NB4 (cell line): ENCODE results near the gene FSCN2.
A peak's percentile ranks its signal among the peaks of the same experiment; 100 is the strongest.

Experiments
- DNase-seq: peaks from one replicate; pipeline ENCODE4 v3.0.0; 2010; ENCODE audit warnings: low read depth
- H3K4me3 ChIP-seq: one replicate; pipeline ENCODE4 v1.5.1; 2011; ENCODE audit warnings: mild to moderate bottlenecking, low read depth, low read length, moderate library complexity
- MYC ChIP-seq: IDR thresholded peaks from 2 replicates; pipeline ENCODE4 v1.6.1; 2011; ENCODE audit warnings: low read depth, low read length
- POLR2A ChIP-seq: IDR thresholded peaks from 2 replicates; pipeline ENCODE4 v1.6.1; 2011; ENCODE audit warnings: mild to moderate bottlenecking; ENCODE audit not compliant: insufficient read length; ENCODE audit errors: extremely low read depth
- TF ChIP-seq, protein P1 (sequence below): IDR thresholded peaks from 2 replicates; pipeline ENCODE4 v1.6.1; 2011; ENCODE audit warnings: low read depth, low read length
- TF ChIP-seq, protein P2 (sequence below): IDR thresholded peaks from one replicate; pipeline ENCODE4 v1.5.1; 2012; ENCODE audit warnings: low read depth, low read length

The FSCN2 gene

DNA sequence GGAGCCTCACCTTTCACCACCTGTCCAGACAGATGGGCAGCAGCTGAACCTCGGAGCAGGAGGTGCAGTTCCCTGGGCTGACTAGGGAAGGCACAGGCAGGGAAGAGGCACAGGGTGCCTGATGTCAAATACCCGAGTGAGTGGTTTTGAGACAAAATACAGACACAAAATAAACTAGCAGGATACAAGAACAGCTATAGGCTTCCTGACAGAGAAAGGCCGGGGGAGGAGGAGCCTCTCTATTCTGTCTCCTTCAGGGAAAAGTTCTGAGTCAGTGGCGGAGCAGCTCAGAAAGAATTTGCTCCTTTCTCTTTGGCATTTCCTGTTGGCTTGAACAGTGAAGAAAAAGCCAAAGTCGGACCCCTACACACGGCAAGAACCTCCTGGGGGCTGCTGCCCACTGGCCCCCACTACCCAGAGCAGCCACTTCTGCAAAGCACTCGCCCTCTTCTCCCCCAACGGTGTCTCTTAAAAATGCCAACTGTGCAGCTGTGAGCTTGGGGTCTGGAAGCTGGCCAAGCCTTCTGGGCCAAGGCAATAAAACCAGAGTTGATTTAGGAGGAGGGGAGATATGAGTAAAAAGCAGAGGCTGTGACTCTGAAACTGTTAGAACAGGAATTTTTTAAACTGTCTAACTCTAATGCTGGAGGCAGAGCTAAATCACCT is 38.4 kb downstream of the FSCN2 start:
- DNase-seq, result peak; percentile 92
- TF ChIP-seq, protein P1, sequence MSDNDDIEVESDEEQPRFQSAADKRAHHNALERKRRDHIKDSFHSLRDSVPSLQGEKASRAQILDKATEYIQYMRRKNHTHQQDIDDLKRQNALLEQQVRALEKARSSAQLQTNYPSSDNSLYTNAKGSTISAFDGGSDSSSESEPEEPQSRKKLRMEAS, result 0 out of 2 replicates have a peak, but pooled peaks have one; percentile 37
- TF ChIP-seq, protein P2, sequence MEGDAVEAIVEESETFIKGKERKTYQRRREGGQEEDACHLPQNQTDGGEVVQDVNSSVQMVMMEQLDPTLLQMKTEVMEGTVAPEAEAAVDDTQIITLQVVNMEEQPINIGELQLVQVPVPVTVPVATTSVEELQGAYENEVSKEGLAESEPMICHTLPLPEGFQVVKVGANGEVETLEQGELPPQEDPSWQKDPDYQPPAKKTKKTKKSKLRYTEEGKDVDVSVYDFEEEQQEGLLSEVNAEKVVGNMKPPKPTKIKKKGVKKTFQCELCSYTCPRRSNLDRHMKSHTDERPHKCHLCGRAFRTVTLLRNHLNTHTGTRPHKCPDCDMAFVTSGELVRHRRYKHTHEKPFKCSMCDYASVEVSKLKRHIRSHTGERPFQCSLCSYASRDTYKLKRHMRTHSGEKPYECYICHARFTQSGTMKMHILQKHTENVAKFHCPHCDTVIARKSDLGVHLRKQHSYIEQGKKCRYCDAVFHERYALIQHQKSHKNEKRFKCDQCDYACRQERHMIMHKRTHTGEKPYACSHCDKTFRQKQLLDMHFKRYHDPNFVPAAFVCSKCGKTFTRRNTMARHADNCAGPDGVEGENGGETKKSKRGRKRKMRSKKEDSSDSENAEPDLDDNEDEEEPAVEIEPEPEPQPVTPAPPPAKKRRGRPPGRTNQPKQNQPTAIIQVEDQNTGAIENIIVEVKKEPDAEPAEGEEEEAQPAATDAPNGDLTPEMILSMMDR, result no peak
- H3K4me3 ChIP-seq, result no peak overlapping the region

DNA sequence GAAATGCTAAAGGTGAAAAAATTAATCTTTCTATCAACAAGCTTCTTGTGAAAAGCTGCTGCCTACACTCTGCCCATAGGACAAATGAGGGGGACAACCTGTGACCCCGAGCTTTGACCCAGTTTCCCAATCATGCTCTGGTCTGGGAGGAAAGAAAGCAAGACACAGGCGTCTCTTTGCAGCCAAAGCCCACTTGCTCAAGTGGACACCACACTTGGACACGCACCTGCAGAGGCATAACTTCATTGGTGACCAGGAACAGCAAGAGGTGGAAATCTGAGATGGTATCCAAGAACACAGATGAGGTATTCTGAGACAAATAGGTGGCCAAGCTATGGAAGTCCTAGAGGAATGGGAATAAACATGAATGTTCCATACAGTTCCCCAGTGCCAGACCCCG is 39.0 kb downstream of the FSCN2 start:
- no peak for TF ChIP-seq POLR2A
- TF ChIP-seq MYC, result no peak
- TF ChIP-seq, protein P2, result no peak
- TF ChIP-seq, protein P1, result no peak
- no peak for DNase-seq
- H3K4me3 ChIP-seq, result no peak overlapping the region

DNA sequence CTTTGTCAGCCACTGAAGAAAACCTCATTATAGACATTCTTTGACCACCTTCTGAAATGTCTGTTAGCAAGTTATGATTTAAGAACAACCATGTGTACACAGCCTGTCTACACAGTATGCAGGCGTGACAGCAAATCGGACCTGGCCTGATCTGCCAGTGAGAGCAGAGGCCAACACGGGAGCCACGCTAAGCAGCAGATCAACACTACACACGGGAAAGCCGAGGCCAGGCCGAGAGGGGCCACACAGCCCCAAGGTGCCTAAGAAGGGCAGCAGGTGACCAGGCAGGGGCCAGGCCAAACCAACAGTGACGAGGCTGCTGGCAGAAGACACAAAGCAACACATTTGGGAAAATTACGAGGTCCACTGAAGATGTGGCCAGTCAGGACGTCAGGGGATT is 40.2 kb downstream of the FSCN2 start:
- TF ChIP-seq POLR2A (no peak), MYC (no peak)
- no peak for DNase-seq
- H3K4me3 ChIP-seq, result no peak overlapping the region

DNA sequence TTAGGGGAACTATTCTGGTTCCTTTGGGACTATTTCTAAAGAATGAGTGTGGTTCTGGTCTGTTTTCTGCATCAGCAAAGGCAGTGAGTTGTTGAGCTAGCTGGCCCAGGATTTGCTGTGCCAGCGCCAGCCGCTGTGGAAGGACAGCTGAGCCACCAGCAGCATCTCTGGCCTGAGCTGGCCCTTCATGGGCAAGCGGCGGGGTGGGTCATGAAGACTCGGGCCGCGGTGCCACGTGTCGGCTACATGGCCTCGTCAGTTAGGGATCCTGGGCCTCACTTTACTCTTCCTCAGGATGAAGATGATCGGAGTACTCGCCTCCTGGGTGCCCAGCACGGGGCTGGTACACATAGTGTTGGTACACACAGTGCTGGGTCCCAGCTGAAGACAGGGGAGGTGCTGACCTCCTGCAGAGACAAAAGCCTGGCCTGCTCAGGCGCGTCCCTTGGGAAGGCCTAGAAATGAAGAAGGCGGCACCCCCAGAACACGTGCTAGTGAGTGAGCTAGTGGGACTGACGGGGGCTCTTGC is 41.9 kb downstream of the FSCN2 start:
- no peak for TF ChIP-seq POLR2A
- TF ChIP-seq, protein P1, result no peak
- TF ChIP-seq MYC, result no peak
- TF ChIP-seq, protein P2, result no peak
- DNase-seq, result no peak
- H3K4me3 ChIP-seq, result no peak overlapping the region

DNA sequence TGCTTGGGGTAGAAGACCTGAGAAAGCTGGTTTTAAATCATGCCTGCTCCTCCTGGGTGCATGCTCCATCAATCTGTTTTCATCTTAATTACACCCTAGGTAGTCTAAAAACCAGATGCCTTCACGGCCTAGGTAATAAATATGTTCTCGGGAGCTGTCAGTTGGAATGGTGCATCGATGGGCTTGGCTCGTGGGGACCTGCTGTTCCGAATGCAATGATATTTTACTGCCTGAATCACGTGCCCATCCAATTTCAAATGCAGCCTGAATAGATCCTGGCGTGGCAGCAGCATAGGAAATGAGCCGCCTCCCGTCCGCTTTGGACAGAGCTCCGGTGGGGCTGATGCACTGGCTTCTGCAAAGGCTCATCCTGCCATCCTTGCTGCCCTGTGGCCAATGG is 42.8 kb downstream of the FSCN2 start:
- no peak for TF ChIP-seq MYC
- TF ChIP-seq, protein P1, result no peak
- TF ChIP-seq POLR2A, result no peak
- TF ChIP-seq, protein P2, result no peak
- DNase-seq, result no peak
- no peak overlapping the region for H3K4me3 ChIP-seq

DNA sequence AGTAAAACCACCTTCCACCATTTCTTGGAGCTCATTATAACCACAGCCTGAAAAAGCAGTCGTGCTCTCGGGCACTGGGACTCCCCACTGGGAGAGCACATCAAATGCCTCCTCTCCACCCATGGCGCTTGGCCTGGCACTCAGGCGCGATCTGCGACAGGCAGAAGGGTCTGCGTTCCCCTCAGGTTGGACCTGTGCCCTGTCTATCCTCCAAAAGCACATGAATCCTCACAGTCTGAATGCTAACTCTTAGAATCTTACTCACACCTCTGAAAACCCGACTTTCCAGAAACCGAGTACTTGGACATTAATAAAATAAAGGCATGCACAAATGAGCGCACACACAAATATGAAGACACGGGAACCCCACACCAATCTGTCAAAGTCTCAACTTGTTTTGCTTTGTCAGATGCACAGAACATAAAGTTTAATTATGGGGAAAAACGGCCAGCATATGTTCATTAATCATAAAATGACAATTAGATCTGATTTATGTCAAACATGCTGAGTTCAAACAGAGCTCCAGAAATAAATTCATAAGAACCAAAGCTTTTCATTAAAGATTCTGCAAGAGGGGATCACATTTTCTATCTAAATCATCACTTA is 44.5 kb downstream of the FSCN2 start:
- DNase-seq, result no peak
- TF ChIP-seq, protein P2, result no peak
- TF ChIP-seq POLR2A (no peak), MYC (no peak)
- TF ChIP-seq, protein P1, result no peak
- H3K4me3 ChIP-seq, result no peak overlapping the region
